GM12864 (cell line): ENCODE data around the gene TRIM5.
"Not testable (repeated sequence)": the region's sequence is repeated elsewhere in the genome, so short reads cannot be mapped to it uniquely, and the experiment has no call there.

Source experiments
- DNase-seq: peaks from one replicate; pipeline ENCODE4 v3.0.0-alpha.2; 2011; ENCODE audit warnings: low read depth
- H3K4me3 ChIP-seq: 2 replicates; pipeline ENCODE4 v1.5.1; 2011; ENCODE audit warnings: mild to moderate bottlenecking, low read depth, low read length, control low read depth
- TF ChIP-seq, protein P1 (sequence below): IDR thresholded peaks from 2 replicates; pipeline ENCODE4 v1.5.1; 2011; ENCODE audit warnings: low read depth, mild to moderate bottlenecking, moderate library complexity, low read length, control low read depth, inconsistent platforms; ENCODE audit errors: missing control alignments

TRIM5 gene

DNA sequence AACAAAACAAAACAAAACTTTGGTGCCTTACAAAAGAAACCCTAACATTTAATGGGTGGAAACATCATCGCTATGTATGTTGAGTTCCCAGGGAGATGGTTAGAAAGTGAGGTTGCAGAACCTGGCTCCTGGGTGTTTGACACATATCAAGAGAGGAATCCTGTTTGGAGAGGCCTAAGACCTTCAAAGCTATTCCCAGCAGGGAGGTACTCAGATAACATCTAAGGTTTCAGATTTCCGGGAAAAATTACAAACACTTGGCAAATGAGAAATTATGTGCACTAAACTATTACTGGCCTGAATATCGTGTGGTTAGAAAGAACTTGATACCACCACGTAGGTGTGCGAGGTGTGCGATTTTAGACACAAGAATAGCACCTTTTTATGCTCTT, 18.5 kb downstream of the TRIM5 start:
- no peak for DNase-seq
- TF ChIP-seq, protein P1, sequence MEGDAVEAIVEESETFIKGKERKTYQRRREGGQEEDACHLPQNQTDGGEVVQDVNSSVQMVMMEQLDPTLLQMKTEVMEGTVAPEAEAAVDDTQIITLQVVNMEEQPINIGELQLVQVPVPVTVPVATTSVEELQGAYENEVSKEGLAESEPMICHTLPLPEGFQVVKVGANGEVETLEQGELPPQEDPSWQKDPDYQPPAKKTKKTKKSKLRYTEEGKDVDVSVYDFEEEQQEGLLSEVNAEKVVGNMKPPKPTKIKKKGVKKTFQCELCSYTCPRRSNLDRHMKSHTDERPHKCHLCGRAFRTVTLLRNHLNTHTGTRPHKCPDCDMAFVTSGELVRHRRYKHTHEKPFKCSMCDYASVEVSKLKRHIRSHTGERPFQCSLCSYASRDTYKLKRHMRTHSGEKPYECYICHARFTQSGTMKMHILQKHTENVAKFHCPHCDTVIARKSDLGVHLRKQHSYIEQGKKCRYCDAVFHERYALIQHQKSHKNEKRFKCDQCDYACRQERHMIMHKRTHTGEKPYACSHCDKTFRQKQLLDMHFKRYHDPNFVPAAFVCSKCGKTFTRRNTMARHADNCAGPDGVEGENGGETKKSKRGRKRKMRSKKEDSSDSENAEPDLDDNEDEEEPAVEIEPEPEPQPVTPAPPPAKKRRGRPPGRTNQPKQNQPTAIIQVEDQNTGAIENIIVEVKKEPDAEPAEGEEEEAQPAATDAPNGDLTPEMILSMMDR: no peak
- H3K4me3 ChIP-seq: no peak overlapping the region

DNA sequence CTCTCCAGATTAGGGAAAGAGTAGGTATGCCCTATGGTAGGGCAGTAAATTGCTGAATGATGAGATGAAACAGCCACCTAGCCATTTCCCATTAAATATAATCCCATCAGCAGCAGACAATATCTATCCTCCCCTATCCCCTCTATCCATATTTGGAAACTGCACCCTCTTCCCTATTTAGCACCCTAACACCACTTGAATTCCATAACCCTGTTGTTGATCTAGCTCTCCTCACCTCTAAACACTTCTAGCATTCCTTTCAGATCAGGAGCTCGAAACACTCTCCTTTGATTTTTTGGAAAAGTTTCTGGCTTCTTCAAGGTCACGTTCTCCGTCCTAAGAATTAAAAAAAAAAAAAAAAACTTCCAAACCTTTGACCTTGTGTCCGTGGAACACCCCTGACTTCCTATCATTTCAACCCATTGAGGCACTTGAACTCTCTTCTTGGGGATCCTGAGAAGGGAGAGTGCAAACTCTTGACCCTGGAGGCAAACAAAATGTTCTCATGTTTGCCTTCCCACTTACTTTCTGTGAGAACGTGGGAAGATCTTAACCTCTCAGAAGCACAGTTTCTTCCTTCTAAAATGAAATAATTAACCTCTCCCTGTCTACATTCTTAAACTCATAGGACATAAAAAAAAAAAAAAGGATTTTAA, 19.0 kb downstream of the TRIM5 start:
- H3K4me3 ChIP-seq: no peak overlapping the region
- TF ChIP-seq, protein P1: no peak
- no peak for DNase-seq

DNA sequence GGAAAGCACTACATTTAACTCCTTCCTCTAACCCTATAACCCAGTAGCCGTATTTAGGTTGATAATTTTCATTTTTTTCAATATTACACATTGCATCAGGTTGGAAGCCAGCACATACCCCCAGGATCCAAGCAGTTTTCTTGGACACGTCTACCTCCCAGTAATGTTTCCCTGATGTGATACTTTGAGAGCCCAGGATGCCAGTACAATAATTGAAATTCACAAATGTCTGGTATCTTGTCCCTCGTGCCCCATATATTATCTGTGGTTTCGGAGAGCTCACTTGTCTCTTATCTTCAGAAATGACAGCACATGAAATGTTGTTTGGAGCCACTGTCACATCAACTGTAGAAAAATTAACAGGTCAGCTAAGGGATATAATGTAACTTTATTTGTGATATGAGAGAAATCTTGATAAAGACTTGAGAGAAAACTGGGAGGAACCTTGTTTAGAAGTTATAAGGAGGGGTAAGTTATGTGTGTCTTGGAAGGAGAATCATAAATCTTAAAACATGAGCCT, 19.8 kb downstream of the TRIM5 start:
- no peak overlapping the region for H3K4me3 ChIP-seq
- no peak for DNase-seq
- TF ChIP-seq, protein P1: no peak

DNA sequence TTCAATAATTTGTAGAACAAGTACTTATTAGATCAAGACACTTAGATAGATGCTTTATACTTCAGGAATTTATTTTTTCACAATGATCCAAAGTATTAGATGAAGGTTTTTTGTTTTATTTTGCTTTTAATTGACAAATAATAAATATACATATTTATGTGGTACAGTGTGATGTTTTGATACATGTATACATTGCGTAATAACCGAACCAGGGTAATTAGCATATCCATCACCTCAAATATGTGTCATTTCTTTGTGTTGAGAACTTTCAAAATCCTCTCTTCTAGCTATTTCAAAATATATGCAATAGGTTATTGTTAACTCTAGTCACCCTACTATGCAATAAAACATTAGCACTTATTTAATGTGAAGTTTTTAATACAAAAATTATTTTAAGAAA, 21.4 kb downstream of the TRIM5 start:
- no peak for DNase-seq
- TF ChIP-seq, protein P1: no peak

DNA sequence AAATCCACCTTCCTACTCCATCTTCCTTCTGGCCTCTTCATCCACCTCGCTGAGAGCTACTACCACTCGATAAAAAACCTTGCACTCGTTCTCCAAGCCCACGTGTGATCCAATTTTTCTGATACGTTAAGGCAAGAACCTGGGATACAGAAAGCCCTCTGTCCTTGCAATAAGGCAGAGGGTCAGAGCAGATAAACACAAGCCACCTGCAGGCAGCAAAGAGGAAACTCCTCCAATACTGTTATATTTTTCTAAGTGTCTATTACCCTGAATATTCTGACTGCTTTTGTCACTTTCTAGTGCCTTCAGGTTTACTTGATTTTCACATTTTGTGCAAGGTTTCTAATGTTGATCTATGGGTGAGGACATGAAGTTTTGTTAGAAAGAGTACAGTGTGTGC, 26.6 kb downstream of the TRIM5 start:
- no peak for DNase-seq
- no peak overlapping the region for H3K4me3 ChIP-seq
- TF ChIP-seq, protein P1: no peak

More for the DNA sequence above, 21.4 kb downstream of the TRIM5 start:
- no peak overlapping the region for H3K4me3 ChIP-seq

DNA sequence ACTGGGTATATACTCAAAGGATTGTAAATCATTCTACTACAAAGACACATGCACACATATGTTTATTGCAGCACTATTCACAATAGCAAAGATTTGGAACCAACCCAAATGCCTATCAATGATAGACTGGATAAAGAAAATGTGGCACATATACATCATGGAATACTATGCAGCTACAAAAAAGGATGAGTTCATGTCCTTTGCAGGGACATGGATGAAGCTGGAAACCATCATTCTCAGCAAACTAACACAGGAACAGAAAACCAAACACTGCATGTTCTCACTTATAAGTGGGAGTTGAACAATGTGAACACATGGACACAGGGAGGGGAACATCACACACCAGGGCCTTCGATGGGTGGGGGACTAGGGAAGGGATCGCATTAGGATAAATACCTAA, 27.9 kb downstream of the TRIM5 start:
- not testable (repeated sequence) for DNase-seq, H3K4me3 ChIP-seq

DNA sequence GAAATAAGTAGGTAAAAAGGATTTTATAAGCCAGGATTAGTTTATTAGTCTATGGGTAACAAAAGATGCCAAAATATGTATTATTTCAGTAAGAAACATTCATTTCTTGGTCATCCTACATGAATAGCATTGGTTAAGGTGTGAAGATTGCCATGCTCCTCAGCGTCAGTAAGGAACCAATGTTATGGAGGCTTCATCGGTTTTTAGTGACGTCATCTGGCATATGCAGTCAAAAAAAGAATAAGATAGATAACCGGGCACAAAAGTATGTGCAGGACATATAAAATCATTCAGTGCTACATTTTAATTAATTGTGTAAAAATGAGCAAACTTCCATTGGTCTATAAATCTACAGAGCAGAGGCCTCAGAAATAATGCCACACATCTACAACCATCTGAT, 29.4 kb downstream of the TRIM5 start:
- TF ChIP-seq, protein P1: no peak
- DNase-seq: no peak
- no peak overlapping the region for H3K4me3 ChIP-seq
